Left colon (tissue), 2 donors: ENCODE data around the gene HSPB6. TPM values are rescaled to one million over a fixed set of nuclear protein-coding genes. Genes with fewer than 3 reads are reported as not detected.
"Not testable (repeated sequence)": the region's sequence is repeated elsewhere in the genome, so short reads cannot be mapped to it uniquely, and the experiment has no call there.

ENCODE experiments used
- ATAC-seq: fragments of 200-7000 bp; cut with Tn5 transposase; one replicate; pipeline ENCODE4 v1.9.1; 2020; ENCODE audit warnings: mild to moderate bottlenecking, moderate library complexity
- DNase-seq, 2 donors: peaks; one replicate each; pipeline ENCODE4 v3.0.0-alpha.2; 2020
- intact Hi-C, 2 donors: fragments of 100-400 bp; cut with DNase I in 1 of 2; cut with micrococcal nuclease in 1 of 2; formaldehyde crosslinking; loops; one replicate each; pipeline versions ENCODE4 v1.11.2 to v1.14.0; 2022; cut with DNase I, micrococcal nuclease
- long read RNA-seq: library from polyadenylated mRNA; unstranded; transcript quantifications from one replicate; pipeline ENCODE4 v2.0.0, GENCODE V29; 2021
- total RNA-seq, 2 donors: library from RNA; stranded (reverse); fragmentation: NEBNext Ultra II Directional; extraction: Animal tissue kit (Norgen Biotek cat#: 25700); gene quantifications; one replicate each; pipeline ENCODE4 v1.2.1, GENCODE V29; 2021
- donor health status: DM: no; HTN: no; CAD: no.
- donor health status: DM: yes; HTN: yes; CAD: no.

Gene HSPB6
- total RNA-seq: 10 to 100 TPM in 1 of 2 donors, 1 to 10 TPM in 1; 4.5 to 16.4 TPM
- long read RNA-seq: 0 reads

- ATAC-seq (no peak), DNase-seq (peak; percentile 49 to 62)
- intact Hi-C loops: no loop called here
These were observed at the start of gene HSPB6 for GRCh38 chr19:35756377-35757230. HSPB6 (minus strand) TSS chr19:35757029; CDS start chr19:35757008, 21 bp downstream.

DNA sequence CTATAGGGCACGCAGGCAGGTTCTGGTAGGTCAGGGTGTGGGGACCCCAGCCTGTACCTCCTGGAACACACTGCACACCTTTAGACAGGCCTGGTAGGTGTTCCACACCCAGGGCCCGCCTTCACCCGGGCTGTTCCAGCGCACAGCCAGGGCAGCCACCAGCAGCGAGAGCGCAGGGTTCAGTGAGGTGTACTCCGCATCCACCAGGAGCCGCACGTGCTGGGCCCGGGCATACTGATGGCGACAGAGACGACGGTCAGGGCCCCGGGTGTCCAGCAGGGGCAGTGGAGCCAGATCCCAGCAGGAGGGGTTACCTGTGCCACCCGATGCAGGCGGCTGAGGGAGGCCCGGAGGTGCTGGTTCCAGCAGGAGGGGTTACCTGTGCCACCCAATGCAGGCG lies 49.8 kb upstream of the HSPB6 start:
- intact Hi-C loops: no loop called here
- no peak for ATAC-seq
- DNase-seq: no peak

- intact Hi-C loops: no loop called here
- ATAC-seq (no peak), DNase-seq (no peak)
These were observed 48.8 kb upstream of the HSPB6 start for GRCh38 chr19:35805526-35806102.

DNA sequence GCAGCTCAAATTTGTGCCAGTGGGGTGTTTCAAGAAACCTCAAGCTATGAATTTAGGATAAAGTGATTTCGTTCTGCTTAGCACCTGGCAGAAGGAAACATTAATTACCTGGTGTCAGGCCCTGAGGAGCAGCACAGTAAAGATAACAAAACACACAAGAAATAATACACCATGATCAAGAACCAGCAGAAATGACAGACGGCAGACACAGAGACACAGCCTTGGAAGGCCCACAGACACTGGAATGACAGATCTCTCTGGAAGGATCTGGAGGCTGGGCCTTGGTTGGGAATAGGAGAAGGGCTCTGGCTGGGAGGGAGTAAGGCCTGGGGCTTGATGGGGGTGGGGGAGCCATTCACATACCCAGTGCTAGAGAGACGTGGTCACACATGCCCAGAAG lies 45.0 kb upstream of the HSPB6 start:
- intact Hi-C loops: no loop called here
- no peak for DNase-seq
- no peak for ATAC-seq

DNA sequence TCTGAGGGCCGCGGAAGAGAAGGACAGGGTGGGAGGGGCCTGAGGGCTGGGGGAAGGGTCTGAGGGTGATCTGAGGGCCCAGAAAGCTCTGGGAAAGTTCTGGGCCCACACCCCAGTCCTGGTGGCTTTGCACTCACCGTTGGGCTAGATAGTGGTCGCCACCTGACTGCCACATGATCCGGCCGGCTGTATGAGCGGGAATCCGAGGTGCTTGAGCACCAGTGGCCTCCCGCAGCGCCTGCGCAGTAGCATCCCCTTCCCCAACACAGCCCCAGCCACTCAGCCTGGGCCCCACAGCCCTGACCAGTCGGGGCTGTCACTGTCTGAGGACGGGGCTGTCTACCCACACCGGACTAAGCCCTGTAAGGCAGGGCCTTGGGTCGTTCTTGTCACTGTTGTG lies 40.8 kb upstream of the HSPB6 start:
- intact Hi-C loops: no loop called here
- ATAC-seq (no peak), DNase-seq (no peak)

DNA sequence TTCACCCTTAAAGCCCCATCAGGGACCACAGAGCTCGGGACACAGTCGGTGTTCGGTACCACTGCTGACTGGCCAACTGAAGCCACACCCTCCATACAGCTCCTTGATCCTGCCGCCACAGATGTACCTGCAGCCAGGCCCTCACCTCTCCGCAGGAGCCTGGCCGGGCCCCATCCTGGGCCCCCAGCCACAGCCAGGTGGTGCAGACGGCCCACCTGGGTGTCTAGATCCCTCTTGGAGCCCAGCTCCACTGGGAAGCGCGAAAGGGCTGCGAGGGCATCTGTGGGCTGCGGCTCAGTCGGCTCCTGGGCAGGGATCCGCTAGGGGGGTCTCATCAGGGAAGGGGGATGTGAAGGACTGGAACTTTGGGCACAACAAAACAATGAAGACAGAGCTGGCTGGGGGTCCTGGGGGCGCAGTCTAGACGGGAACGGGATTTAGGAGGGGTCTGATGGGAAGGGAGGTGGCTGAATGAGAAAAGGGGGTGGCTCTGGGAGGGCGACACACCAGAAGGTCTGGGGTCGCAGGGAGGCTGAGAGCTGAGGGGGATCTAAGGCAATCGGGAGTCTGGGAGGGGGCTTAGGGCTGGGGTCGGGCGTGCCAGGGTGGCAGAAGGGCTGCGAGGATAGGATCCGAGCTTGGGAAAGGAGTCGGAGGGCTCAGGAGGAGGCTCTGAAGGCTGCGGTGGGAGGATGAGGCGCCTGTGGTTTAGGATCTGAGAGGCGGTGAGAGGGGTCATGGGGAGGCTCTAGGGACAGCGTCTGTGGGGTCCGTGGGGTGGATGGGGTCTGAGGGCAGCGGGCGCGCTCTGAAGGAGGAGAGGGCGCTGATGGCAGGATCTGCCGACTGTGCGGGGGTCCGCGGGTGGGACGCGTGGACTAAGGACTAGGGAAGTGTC lies 40.1 kb upstream of the HSPB6 start:
- intact Hi-C loops: no loop called here
- DNase-seq: no peak
- no peak for ATAC-seq

GRCh38 chr19:35795564-35795963 lies 38.7 kb upstream of the HSPB6 start:
- intact Hi-C loops, ATAC-seq, DNase-seq: not testable (repeated sequence)

GRCh38 chr19:35793381-35794165 lies 36.7 kb upstream of the HSPB6 start:
- intact Hi-C loops: no loop called here
- DNase-seq: no peak
- ATAC-seq: peak; percentile 45

DNA sequence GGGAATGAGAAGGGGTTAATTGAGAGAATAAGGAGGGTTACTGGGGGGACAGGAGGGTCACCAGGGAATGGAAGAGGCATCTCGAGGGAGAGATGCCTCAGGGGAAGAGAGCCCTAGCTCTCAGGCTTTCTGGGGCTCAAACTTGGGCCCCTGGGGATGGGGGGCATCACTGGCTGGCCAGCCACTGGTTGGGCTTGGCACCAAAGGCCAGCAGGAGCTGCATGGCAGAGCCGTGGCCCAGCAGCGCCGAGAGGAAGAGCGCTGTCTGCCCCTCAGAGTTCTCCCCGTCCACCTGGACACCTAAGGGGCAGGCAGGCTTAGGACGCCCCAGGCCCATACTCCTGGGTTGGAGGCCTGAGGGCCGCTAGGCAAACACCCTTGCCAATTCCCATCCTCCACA lies 36.1 kb upstream of the HSPB6 start:
- intact Hi-C loops: no loop called here
- ATAC-seq (no peak), DNase-seq (no peak)

GRCh38 chr19:35792312-35792711 lies 35.5 kb upstream of the HSPB6 start:
- intact Hi-C loops: no loop called here
- no peak for DNase-seq
- no peak for ATAC-seq

GRCh38 chr19:35791814-35792279 lies 35.0 kb upstream of the HSPB6 start:
- intact Hi-C loops: no loop called here
- DNase-seq (no peak), ATAC-seq (no peak)

GRCh38 chr19:35790981-35791813 lies 34.4 kb upstream of the HSPB6 start:
- DNase-seq: no peak
- no peak for ATAC-seq
- intact Hi-C loops: no loop called here

- ATAC-seq (no peak), DNase-seq (no peak)
- intact Hi-C loops: no loop called here
These were observed 33.4 kb upstream of the HSPB6 start for GRCh38 chr19:35789978-35790944.

GRCh38 chr19:35789195-35789977 lies 32.6 kb upstream of the HSPB6 start:
- ATAC-seq (no peak), DNase-seq (no peak)
- intact Hi-C loops: no loop called here

- ATAC-seq (no peak), DNase-seq (no peak)
- intact Hi-C loops: no loop called here
These were observed 31.6 kb upstream of the HSPB6 start for GRCh38 chr19:35788205-35788960.
